Trophoblast cell (in vitro differentiated cells and primary cell): ENCODE results near the gene C1QTNF7.
A peak's percentile ranks its signal among the peaks of the same experiment; 100 is the strongest.

Source experiments
- DNase-seq, 2 donors: peaks; one replicate each; pipeline ENCODE4 v3.0.0-alpha.2; 2016
- H2AFZ ChIP-seq: 2 replicates; pipeline ENCODE4 v1.6.1; 2013; ENCODE audit warnings: low read length, moderate library complexity, mild to moderate bottlenecking; ENCODE audit not compliant: insufficient read depth, poor library complexity
- H2AK5ac ChIP-seq: 2 replicates; pipeline ENCODE4 v1.6.1; 2013; ENCODE audit warnings: mild to moderate bottlenecking, low read length
- H2BK120ac ChIP-seq: 2 replicates; pipeline ENCODE4 v1.6.1; 2013; ENCODE audit warnings: low read length, mild to moderate bottlenecking, moderate library complexity; ENCODE audit not compliant: insufficient read depth, poor library complexity
- H2BK12ac ChIP-seq: 2 replicates; pipeline ENCODE4 v1.6.1; 2013; ENCODE audit warnings: mild to moderate bottlenecking, low read length, moderate library complexity
- H2BK5ac ChIP-seq: 2 replicates; pipeline ENCODE4 v1.6.1; 2013; ENCODE audit warnings: low read length, low read depth, moderate library complexity, mild to moderate bottlenecking; ENCODE audit not compliant: poor library complexity
- H3K14ac ChIP-seq: 2 replicates; pipeline ENCODE4 v1.6.1; 2013; ENCODE audit warnings: mild to moderate bottlenecking, low read length
- H3K18ac ChIP-seq: 2 replicates; pipeline ENCODE4 v1.6.1; 2013; ENCODE audit warnings: mild to moderate bottlenecking, low read length
- H3K23ac ChIP-seq: 2 replicates; pipeline ENCODE4 v1.6.1; 2013; ENCODE audit warnings: low read length
- H3K27ac ChIP-seq: 2 replicates; pipeline ENCODE4 v1.5.1; 2013; ENCODE audit warnings: low read depth, mild to moderate bottlenecking, inconsistent platforms, low read length, moderate library complexity
- H3K27me3 ChIP-seq: 2 replicates; pipeline ENCODE4 v1.6.1; 2013; ENCODE audit warnings: inconsistent platforms, mild to moderate bottlenecking, low read length, moderate library complexity; ENCODE audit not compliant: insufficient read depth
- H3K36me3 ChIP-seq, 2 experiments: 1 replicate in 1 of 2; 2 replicates in 1 of 2; pipeline ENCODE4 v1.6.1; 2013; ENCODE audit warnings: low read length in 2 of 2, mild to moderate bottlenecking in 2 of 2, moderate library complexity in 1 of 2; ENCODE audit not compliant: insufficient read depth in 2 of 2, control insufficient read depth in 1 of 2
- H3K4ac ChIP-seq: 2 replicates; pipeline ENCODE4 v1.6.1; 2013; ENCODE audit warnings: low read depth, mild to moderate bottlenecking, low read length, moderate library complexity
- H3K4me1 ChIP-seq, 2 experiments: 1 replicate in 1 of 2; 2 replicates in 1 of 2; pipeline ENCODE4 v1.6.1; 2013; ENCODE audit warnings: low read length in 2 of 2, mild to moderate bottlenecking in 2 of 2, moderate library complexity in 1 of 2; ENCODE audit not compliant: insufficient read depth in 2 of 2, control insufficient read depth in 1 of 2
- H3K4me2 ChIP-seq: 2 replicates; pipeline ENCODE4 v1.6.1; 2013; ENCODE audit warnings: inconsistent platforms, mild to moderate bottlenecking, low read length, moderate library complexity
- H3K4me3 ChIP-seq: 2 replicates; pipeline ENCODE4 v1.5.1; 2013; ENCODE audit warnings: mild to moderate bottlenecking, low read depth, low read length, inconsistent platforms
- H3K79me1 ChIP-seq: one replicate; pipeline ENCODE4 v1.6.1; 2013; ENCODE audit warnings: low read length
- H3K79me2 ChIP-seq: 2 replicates; pipeline ENCODE4 v1.6.1; 2013; ENCODE audit warnings: low read length, mild to moderate bottlenecking; ENCODE audit not compliant: control insufficient read depth, insufficient read depth, poor library complexity
- H3K9ac ChIP-seq: 2 replicates; pipeline ENCODE4 v1.6.1; 2013; ENCODE audit warnings: mild to moderate bottlenecking, low read length
- H3K9me3 ChIP-seq: 2 replicates; pipeline ENCODE4 v1.6.1; 2013; ENCODE audit warnings: low read depth, mild to moderate bottlenecking, control low read depth, inconsistent platforms, low read length; ENCODE audit not compliant: insufficient read depth
- H4K12ac ChIP-seq: 2 replicates; pipeline ENCODE4 v1.6.1; 2013; ENCODE audit warnings: low read depth, mild to moderate bottlenecking, low read length, moderate library complexity
- H4K8ac ChIP-seq: 2 replicates; pipeline ENCODE4 v1.6.1; 2013; ENCODE audit warnings: low read depth, mild to moderate bottlenecking, low read length, moderate library complexity
- H4K91ac ChIP-seq: one replicate; pipeline ENCODE4 v1.6.1; 2013; ENCODE audit warnings: low read depth, mild to moderate bottlenecking, low read length, moderate library complexity
- WGBS: extraction: QIAGEN DNeasy Blood & Tissue Kit; methylation state at CpG from one replicate; pipeline ENCODE4 v1.1.7; 2013; ENCODE audit warnings: missing lambda C conversion rate; ENCODE audit not compliant: insufficient read length, insufficient coverage; ENCODE audit errors: extremely low coverage; 5-methylcytosine and 5-hydroxymethylcytosine counted together

C1QTNF7 gene

GRCh38 chr4:15382669-15383273, 45.1 kb upstream of the C1QTNF7 start:
- Histone ChIP-seq H3K4ac (no peak overlapping the region), H2BK120ac (no peak overlapping the region), H3K23ac (no peak overlapping the region), H3K79me2 (no peaks in the 10 kb centered on the region), H4K8ac (no peak overlapping the region), H4K91ac (no peak overlapping the region), H2BK12ac (no peak overlapping the region), H2BK5ac (no peak overlapping the region), H4K12ac (no peak overlapping the region), H3K4me1 (no peaks in the 10 kb centered on the region), H3K4me2 (no peak overlapping the region), H3K18ac (no peak overlapping the region), H3K79me1 (no peaks in the 10 kb centered on the region), H3K14ac (no peak overlapping the region), H2AFZ (no peak overlapping the region), H2AK5ac (no peak overlapping the region), H3K36me3 (no peaks in the 10 kb centered on the region), H3K9me3 (no peaks in the 10 kb centered on the region), H3K4me3 (no peak overlapping the region), H3K27ac (no peak overlapping the region), H3K27me3 (no peaks in the 10 kb centered on the region), H3K9ac (no peak overlapping the region)
- WGBS, result no CpG with 5 or more reads among the region's 5 CpGs
- peak in 1 of 2 donors; percentile 25 for DNase-seq

- H3K18ac ChIP-seq, result no peak overlapping the region
- no peak overlapping the region for H3K4ac ChIP-seq
- H2BK5ac ChIP-seq, result no peak overlapping the region
- no peak overlapping the region for H2BK12ac ChIP-seq
- no peaks in the 10 kb centered on the region for H3K36me3 ChIP-seq
- H3K14ac ChIP-seq, result no peak overlapping the region
- peak overlapping the region; percentile 68 for H3K23ac ChIP-seq
- no peaks in the 10 kb centered on the region for H3K4me1 ChIP-seq
- H2BK120ac ChIP-seq, result no peak overlapping the region
- no peaks in the 10 kb centered on the region for H3K79me1 ChIP-seq
- H3K27me3 ChIP-seq, result no peaks in the 10 kb centered on the region
- H2AK5ac ChIP-seq, result no peak overlapping the region
- no peak overlapping the region for H3K4me3 ChIP-seq
- H4K12ac ChIP-seq, result no peak overlapping the region
- H3K9ac ChIP-seq, result peak overlapping the region; percentile 29
- H3K27ac ChIP-seq, result no peak overlapping the region
- no CpG with 5 or more reads among the region's 6 CpGs for WGBS
- H3K9me3 ChIP-seq, result peaks cover 1% of the 10 kb centered on the region
- no peak overlapping the region for H3K4me2 ChIP-seq
- H4K8ac ChIP-seq, result no peak overlapping the region
- no peaks in the 10 kb centered on the region for H3K79me2 ChIP-seq
- no peak for DNase-seq
- H2AFZ ChIP-seq, result no peak overlapping the region
- no peak overlapping the region for H4K91ac ChIP-seq
These were observed 42.3 kb upstream of the C1QTNF7 start for GRCh38 chr4:15385515-15385914.

GRCh38 chr4:15385928-15386327, 41.9 kb upstream of the C1QTNF7 start:
- peaks cover 1% of the 10 kb centered on the region for H3K9me3 ChIP-seq
- H3K18ac ChIP-seq, result no peak overlapping the region
- no peaks in the 10 kb centered on the region for H3K36me3 ChIP-seq
- no peak overlapping the region for H4K8ac ChIP-seq
- H2AK5ac ChIP-seq, result no peak overlapping the region
- no peak overlapping the region for H3K9ac ChIP-seq
- H3K4me2 ChIP-seq, result no peak overlapping the region
- H3K4me1 ChIP-seq, result no peaks in the 10 kb centered on the region
- H2AFZ ChIP-seq, result no peak overlapping the region
- no peaks in the 10 kb centered on the region for H3K27me3 ChIP-seq
- H3K27ac ChIP-seq, result no peak overlapping the region
- no peak for DNase-seq
- H2BK12ac ChIP-seq, result no peak overlapping the region
- H3K4me3 ChIP-seq, result no peak overlapping the region
- H3K79me1 ChIP-seq, result no peaks in the 10 kb centered on the region
- no peak overlapping the region for H3K23ac ChIP-seq
- H3K14ac ChIP-seq, result no peak overlapping the region
- no peak overlapping the region for H2BK120ac ChIP-seq
- no peak overlapping the region for H3K4ac ChIP-seq
- no peak overlapping the region for H4K91ac ChIP-seq
- WGBS, result no CpG with 5 or more reads among the region's 4 CpGs
- H4K12ac ChIP-seq, result no peak overlapping the region
- H3K79me2 ChIP-seq, result no peaks in the 10 kb centered on the region
- no peak overlapping the region for H2BK5ac ChIP-seq

- no peak overlapping the region for H2BK12ac ChIP-seq
- no peak overlapping the region for H4K8ac ChIP-seq
- H3K4me3 ChIP-seq, result no peak overlapping the region
- H3K9ac ChIP-seq, result no peak overlapping the region
- H3K36me3 ChIP-seq, result no peaks in the 10 kb centered on the region
- H3K4me2 ChIP-seq, result no peak overlapping the region
- H2AFZ ChIP-seq, result no peak overlapping the region
- no peak overlapping the region for H2BK5ac ChIP-seq
- H2AK5ac ChIP-seq, result no peak overlapping the region
- peaks cover 5% of the 10 kb centered on the region for H3K9me3 ChIP-seq
- no peak overlapping the region for H3K4ac ChIP-seq
- H4K91ac ChIP-seq, result no peak overlapping the region
- no peak overlapping the region for H3K18ac ChIP-seq
- no peak overlapping the region for H3K14ac ChIP-seq
- no peaks in the 10 kb centered on the region for H3K4me1 ChIP-seq
- no peak overlapping the region for H2BK120ac ChIP-seq
- H3K27me3 ChIP-seq, result no peaks in the 10 kb centered on the region
- H3K79me1 ChIP-seq, result no peaks in the 10 kb centered on the region
- no peak overlapping the region for H3K23ac ChIP-seq
- no peak for DNase-seq
- H3K79me2 ChIP-seq, result no peaks in the 10 kb centered on the region
- H4K12ac ChIP-seq, result no peak overlapping the region
- H3K27ac ChIP-seq, result no peak overlapping the region
- WGBS, result no CpG with 5 or more reads among the region's 3 CpGs
These were observed 37.3 kb upstream of the C1QTNF7 start for GRCh38 chr4:15390494-15390893.
